Neutrophil (primary cell): ENCODE measurements around the gene CELF4.

ENCODE experiments used
- H3K27ac ChIP-seq: fragments of 200-600 bp; sonication (generic); 2 replicates; pipeline ENCODE4 v1.5.1; 2016; ENCODE audit warnings: mild to moderate bottlenecking, moderate library complexity
- H3K27me3 ChIP-seq: fragments of 200-600 bp; sonication (generic); 2 replicates; pipeline ENCODE4 v1.6.0; 2016; ENCODE audit warnings: mild to moderate bottlenecking
- H3K36me3 ChIP-seq: fragments of 200-600 bp; sonication (generic); 2 replicates; pipeline ENCODE4 v1.5.1; 2017
- H3K4me1 ChIP-seq, 2 experiments: fragments of 200-600 bp in 1 of 2; sonication (generic) in 1 of 2; 1 replicate in 1 of 2; 2 replicates in 1 of 2; pipeline versions ENCODE4 v1.5.1 to v1.6.1; 2013 to 2016; ENCODE audit warnings: low read depth in 1 of 2, low read length in 1 of 2, mild to moderate bottlenecking in 1 of 2, moderate library complexity in 1 of 2; ENCODE audit not compliant: control insufficient read depth in 1 of 2, insufficient read depth in 1 of 2
- H3K4me3 ChIP-seq, 2 experiments: fragments of 200-600 bp in 1 of 2; sonication (generic) in 1 of 2; 1 replicate in 1 of 2; 2 replicates in 1 of 2; pipeline ENCODE4 v1.5.1; 2013 to 2016; ENCODE audit warnings: low read depth in 1 of 2, low read length in 1 of 2, mild to moderate bottlenecking in 1 of 2, moderate library complexity in 1 of 2
- H3K9me3 ChIP-seq: fragments of 200-600 bp; sonication (generic); 2 replicates; pipeline ENCODE4 v1.5.1; 2016
- CTCF ChIP-seq: fragments of 200-600 bp; sonication (generic); IDR thresholded peaks from 2 replicates; pipeline ENCODE4 v1.5.1; 2016; ENCODE audit warnings: antibody characterized with exemption

CELF4 gene

GRCh38 chr18:37305066-37305465 lies 260.5 kb downstream of the CELF4 start:
- no peaks in the 10 kb centered on the region for H3K27me3 ChIP-seq
- no peak overlapping the region for H3K4me3 ChIP-seq
- H3K27ac ChIP-seq: no peak overlapping the region
- H3K36me3 ChIP-seq: no peaks in the 10 kb centered on the region
- no peaks in the 10 kb centered on the region for H3K4me1 ChIP-seq
- H3K9me3 ChIP-seq: no peaks in the 10 kb centered on the region
- TF ChIP-seq CTCF: no peak

- no peaks in the 10 kb centered on the region for H3K27me3 ChIP-seq
- H3K4me1 ChIP-seq: no peaks in the 10 kb centered on the region
- H3K27ac ChIP-seq: no peak overlapping the region
- no peak overlapping the region for H3K4me3 ChIP-seq
- H3K36me3 ChIP-seq: no peaks in the 10 kb centered on the region
- no peaks in the 10 kb centered on the region for H3K9me3 ChIP-seq
- TF ChIP-seq CTCF: no peak
Observed at GRCh38 chr18:37304012-37304680, 261.5 kb downstream of the CELF4 start.

- no peak overlapping the region for H3K4me3 ChIP-seq
- no peak for TF ChIP-seq CTCF
- H3K27me3 ChIP-seq: no peaks in the 10 kb centered on the region
- no peaks in the 10 kb centered on the region for H3K36me3 ChIP-seq
- no peaks in the 10 kb centered on the region for H3K4me1 ChIP-seq
- H3K27ac ChIP-seq: no peak overlapping the region
- H3K9me3 ChIP-seq: no peaks in the 10 kb centered on the region
Observed at GRCh38 chr18:37303009-37303408, 262.6 kb downstream of the CELF4 start.

DNA sequence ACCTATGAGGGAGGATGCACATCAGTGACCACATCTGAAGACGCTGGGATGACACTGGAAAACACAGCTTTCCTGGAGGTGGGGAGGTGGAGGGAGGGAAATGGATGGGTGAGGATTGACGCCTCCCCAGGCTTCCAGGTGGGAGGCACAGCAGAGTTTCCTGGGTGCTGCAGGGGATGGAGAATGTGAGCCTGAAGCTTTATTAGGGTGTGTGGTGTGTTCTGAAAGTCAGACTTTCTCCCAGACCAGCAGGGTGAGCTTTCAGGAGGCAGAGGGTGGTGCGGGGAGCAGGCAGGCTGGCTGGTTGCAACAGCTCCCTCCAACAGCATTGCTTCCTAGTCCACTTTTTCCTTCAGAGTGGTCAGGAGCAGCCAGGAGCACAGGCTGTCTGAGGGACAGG lies 263.1 kb downstream of the CELF4 start:
- Histone ChIP-seq H3K27ac (no peak overlapping the region), H3K27me3 (no peaks in the 10 kb centered on the region), H3K4me1 (no peaks in the 10 kb centered on the region), H3K36me3 (no peaks in the 10 kb centered on the region), H3K4me3 (no peak overlapping the region), H3K9me3 (no peaks in the 10 kb centered on the region)
- no peak for TF ChIP-seq CTCF

DNA sequence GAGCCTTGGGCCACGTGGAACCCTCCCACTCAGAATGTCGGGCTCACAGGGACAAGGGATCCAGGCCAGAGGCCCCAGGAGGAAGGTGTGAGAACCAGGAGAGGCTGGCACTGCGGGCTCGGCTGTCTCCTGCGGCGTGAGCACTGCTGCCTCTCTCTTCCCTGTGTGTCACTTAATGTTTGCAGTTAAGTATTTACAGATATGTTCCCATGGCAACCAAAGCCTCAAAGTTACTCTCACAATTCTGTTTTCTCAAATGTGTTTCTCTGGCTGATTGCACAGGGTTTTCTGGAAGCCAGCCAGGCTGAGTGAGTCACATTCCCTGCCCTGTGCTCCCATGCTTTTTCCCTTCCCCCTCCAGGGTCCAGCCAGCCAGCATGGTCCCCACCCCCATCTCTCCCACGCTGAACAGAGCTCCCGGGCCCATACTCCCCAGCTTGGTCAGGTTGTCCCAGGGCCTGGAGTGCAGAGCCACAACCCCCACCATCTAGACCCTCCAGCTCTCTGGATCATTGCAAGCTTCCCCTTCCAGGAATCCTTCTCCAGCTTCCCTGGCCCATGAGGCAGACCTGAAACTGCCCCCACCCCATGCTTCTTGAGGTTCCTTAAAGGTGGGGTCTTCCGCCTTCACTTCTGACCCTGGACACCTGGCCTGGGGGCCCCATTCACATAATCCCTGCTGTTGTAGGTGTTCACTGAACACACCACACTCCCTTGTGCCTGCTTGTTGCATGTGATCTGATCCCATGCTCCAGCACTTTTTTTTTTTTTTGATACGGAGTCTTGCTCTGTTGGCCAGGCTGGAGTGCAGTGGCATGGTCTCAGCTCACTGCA lies 265.9 kb downstream of the CELF4 start:
- Histone ChIP-seq H3K4me1 (no peaks in the 10 kb centered on the region), H3K27ac (no peak overlapping the region), H3K9me3 (no peaks in the 10 kb centered on the region), H3K4me3 (no peak overlapping the region), H3K36me3 (no peaks in the 10 kb centered on the region), H3K27me3 (no peaks in the 10 kb centered on the region)
- no peak for TF ChIP-seq CTCF
